Glutamatergic neuron (in vitro differentiated cells): ENCODE measurements around the gene LCE2C. TPM values are rescaled to one million over a fixed set of nuclear protein-coding genes. Genes with fewer than 3 reads are reported as not detected.
"Not testable (repeated sequence)": the region's sequence is repeated elsewhere in the genome, so short reads cannot be mapped to it uniquely, and the experiment has no call there.

Experiments used
- DNase-seq: peaks from one replicate; pipeline ENCODE4 v3.0.0; 2022
- H3K27ac Mint-ChIP-seq: one replicate; pipeline ENCODE4 v1.8.0; 2020; ENCODE audit warnings: mild to moderate bottlenecking, mixed read lengths, inconsistent platforms; ENCODE audit not compliant: unreplicated experiment
- H3K27me3 Mint-ChIP-seq: one replicate; pipeline ENCODE4 v1.8.0; 2020; ENCODE audit warnings: mild to moderate bottlenecking, moderate library complexity, mixed read lengths, inconsistent platforms; ENCODE audit not compliant: unreplicated experiment
- H3K36me3 Mint-ChIP-seq: one replicate; pipeline ENCODE4 v1.8.0; 2020; ENCODE audit warnings: mild to moderate bottlenecking, mixed read lengths, inconsistent platforms; ENCODE audit not compliant: unreplicated experiment
- H3K4me1 Mint-ChIP-seq: one replicate; pipeline ENCODE4 v1.8.0; 2020; ENCODE audit warnings: mild to moderate bottlenecking, low read depth, mixed read lengths, inconsistent platforms; ENCODE audit not compliant: unreplicated experiment
- H3K4me3 Mint-ChIP-seq: one replicate; pipeline ENCODE4 v1.8.0; 2020; ENCODE audit warnings: mild to moderate bottlenecking, mixed read lengths, inconsistent platforms; ENCODE audit not compliant: unreplicated experiment
- H3K9me3 Mint-ChIP-seq: one replicate; pipeline ENCODE4 v1.8.0; 2020; ENCODE audit warnings: mild to moderate bottlenecking, moderate library complexity, mixed read lengths, inconsistent platforms; ENCODE audit not compliant: unreplicated experiment
- total RNA-seq: library from RNA; stranded (reverse); fragmentation: NEBNext Ultra II Directional; extraction: Animal tissue kit (Norgen Biotek cat#: 25700); gene quantifications from one replicate; pipeline ENCODE4 v1.2.1, GENCODE V29; 2021; ENCODE audit not compliant: unreplicated experiment
- TF ChIP-seq, protein P1 (sequence below): fragments of 200-600 bp; sonication (generic); IDR thresholded peaks from one replicate; pipeline ENCODE4 v1.5.0; 2021; ENCODE audit not compliant: partially characterized antibody, unreplicated experiment

LCE2C gene
- total RNA-seq, 1 donor from 2014 or later = not detected

DNA sequence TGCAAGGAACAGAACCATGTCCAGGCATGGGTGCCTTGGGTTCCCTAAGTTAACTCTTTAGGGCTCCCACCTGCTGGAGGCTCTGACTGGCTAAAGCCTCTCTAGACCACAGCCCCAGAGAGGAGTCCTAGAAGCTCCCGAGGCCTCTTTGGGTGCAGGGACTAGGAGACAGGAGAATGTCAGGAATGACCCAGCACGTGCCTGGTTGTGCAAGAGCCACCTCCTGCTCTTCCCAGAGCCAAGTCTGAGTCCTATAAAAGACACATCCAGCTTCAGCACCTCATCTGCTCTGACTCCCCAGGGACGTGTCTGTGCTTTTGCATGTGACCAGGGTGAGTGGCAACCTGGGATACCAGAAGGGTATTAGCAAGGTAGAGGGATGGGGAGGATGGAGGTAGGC, 12.0 kb upstream of the LCE2C start, which contains the start of gene LCE2D:
TSS of gene LCE2D (plus strand) at position 283 of the 400 bp plus-strand sequence. CDS start 726 bp downstream, outside the sequence.
- peaks cover 2% of the 10 kb centered on the region for H3K9me3 Mint-ChIP-seq
- H3K27me3 Mint-ChIP-seq = peaks cover 8% of the 10 kb centered on the region
- TF ChIP-seq, protein P1, sequence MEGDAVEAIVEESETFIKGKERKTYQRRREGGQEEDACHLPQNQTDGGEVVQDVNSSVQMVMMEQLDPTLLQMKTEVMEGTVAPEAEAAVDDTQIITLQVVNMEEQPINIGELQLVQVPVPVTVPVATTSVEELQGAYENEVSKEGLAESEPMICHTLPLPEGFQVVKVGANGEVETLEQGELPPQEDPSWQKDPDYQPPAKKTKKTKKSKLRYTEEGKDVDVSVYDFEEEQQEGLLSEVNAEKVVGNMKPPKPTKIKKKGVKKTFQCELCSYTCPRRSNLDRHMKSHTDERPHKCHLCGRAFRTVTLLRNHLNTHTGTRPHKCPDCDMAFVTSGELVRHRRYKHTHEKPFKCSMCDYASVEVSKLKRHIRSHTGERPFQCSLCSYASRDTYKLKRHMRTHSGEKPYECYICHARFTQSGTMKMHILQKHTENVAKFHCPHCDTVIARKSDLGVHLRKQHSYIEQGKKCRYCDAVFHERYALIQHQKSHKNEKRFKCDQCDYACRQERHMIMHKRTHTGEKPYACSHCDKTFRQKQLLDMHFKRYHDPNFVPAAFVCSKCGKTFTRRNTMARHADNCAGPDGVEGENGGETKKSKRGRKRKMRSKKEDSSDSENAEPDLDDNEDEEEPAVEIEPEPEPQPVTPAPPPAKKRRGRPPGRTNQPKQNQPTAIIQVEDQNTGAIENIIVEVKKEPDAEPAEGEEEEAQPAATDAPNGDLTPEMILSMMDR = no peak
- no peak for DNase-seq
- no peaks in the 10 kb centered on the region for H3K4me1 Mint-ChIP-seq
- no peak within 1 kb of the TSS for H3K4me3 Mint-ChIP-seq
- no peaks in the 10 kb centered on the region for H3K36me3 Mint-ChIP-seq
- H3K27ac Mint-ChIP-seq = no peak within 1 kb of the TSS

DNA sequence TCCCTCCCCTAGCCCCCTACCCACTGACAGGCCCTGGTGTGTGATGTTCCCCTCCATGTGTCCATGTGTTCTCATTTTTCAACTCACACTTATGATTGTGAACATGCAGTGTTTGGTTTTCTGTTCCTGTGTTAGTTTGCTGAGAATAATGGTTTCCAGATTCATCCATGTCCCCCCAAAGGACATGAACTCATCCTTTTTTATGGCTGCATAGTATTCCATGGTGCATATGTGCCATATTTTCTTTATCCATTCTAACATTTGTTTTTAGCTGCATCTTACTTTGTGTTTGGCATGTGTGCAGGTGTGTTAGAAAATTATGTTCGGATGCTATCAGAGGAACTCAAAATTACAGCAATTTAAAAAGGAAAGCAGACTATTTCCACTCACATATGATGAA, 8.9 kb upstream of the LCE2C start:
- H3K27me3 Mint-ChIP-seq = not testable (repeated sequence)

DNA sequence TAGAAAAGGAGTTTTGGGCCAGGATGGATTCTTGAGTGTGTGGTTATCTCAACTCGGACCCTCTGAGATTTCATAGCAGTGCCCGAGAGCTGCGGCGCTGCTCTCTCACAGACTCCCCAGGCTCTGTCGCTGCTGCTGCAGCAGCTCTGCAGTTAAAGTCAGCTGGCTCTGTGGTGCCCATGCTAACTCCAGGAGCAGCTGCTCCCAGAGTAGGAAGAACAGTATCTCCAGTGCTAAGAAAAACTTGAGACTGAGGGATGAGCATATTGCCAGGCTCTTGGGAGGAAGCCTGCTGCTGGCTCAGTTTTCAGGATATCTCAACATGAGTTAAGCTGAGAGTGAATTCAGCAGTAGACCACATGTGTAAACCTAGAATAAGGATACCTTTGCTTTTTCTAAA, 7.4 kb upstream of the LCE2C start:
- TF ChIP-seq, protein P1 = no peak
- Mint-ChIP-seq H3K27me3 (peaks cover 5% of the 10 kb centered on the region), H3K36me3 (no peaks in the 10 kb centered on the region), H3K27ac (no peak overlapping the region), H3K4me3 (no peak overlapping the region), H3K4me1 (no peaks in the 10 kb centered on the region), H3K9me3 (no peaks in the 10 kb centered on the region)
- DNase-seq = no peak

More for the DNA sequence above, 8.9 kb upstream of the LCE2C start:
- H3K4me3 Mint-ChIP-seq, H3K4me1 Mint-ChIP-seq, H3K27ac Mint-ChIP-seq, H3K36me3 Mint-ChIP-seq, DNase-seq, H3K9me3 Mint-ChIP-seq: not testable (repeated sequence)

DNA sequence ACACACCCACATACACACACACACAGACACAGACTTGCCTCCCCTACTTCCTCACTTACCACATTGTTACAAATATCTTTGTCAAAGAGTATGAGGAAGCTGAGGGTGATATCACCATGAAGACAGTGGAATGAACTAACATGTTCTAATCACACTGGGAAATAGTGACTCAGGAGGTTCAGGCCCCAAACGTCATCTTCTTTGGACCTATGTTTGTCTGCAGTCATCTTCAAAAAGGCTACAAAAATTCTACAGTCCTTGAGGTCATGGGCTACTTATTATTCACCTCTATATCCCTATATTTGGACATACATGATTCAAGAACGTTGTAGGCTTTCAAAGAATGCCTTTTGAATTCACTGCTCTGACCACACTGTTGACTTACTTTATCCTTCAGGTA, 2.1 kb upstream of the LCE2C start:
- Mint-ChIP-seq H3K36me3 (no peaks in the 10 kb centered on the region), H3K9me3 (no peaks in the 10 kb centered on the region), H3K27me3 (peaks cover 2% of the 10 kb centered on the region), H3K4me1 (no peaks in the 10 kb centered on the region), H3K27ac (no peak overlapping the region), H3K4me3 (no peak overlapping the region)
- DNase-seq = no peak
- TF ChIP-seq, protein P1 = no peak

DNA sequence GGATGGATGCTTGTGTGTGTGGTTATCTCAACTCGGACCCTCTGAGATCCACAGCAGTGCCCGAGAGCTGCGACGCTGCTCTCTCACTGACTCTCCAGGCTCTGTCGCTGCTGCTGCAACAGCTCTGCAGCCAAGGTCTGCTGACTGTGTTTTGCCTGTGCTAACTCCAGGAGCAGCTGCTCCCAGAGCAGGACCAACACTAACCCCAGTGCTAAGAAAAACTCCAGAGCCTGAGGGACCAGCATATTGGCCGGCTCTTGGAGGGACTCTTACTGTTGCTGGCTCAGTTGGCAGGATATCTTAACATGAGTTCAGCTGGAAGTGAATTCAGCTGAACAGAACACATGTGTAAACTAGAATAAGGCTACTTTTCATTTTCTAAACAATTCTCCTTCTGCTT, 4.4 kb downstream of the LCE2C start:
- TF ChIP-seq, protein P1 = no peak

More for the DNA sequence above, 4.4 kb downstream of the LCE2C start:
- peaks cover 2% of the 10 kb centered on the region for H3K27me3 Mint-ChIP-seq
- peak; percentile 22 for DNase-seq
- H3K4me1 Mint-ChIP-seq = no peaks in the 10 kb centered on the region
- H3K4me3 Mint-ChIP-seq = no peak overlapping the region
- H3K27ac Mint-ChIP-seq = no peak overlapping the region
- H3K36me3 Mint-ChIP-seq = no peaks in the 10 kb centered on the region
- no peaks in the 10 kb centered on the region for H3K9me3 Mint-ChIP-seq
